Calu3 (cell line): ENCODE measurements around the gene B9D1. TPM values are rescaled to one million over a fixed set of nuclear protein-coding genes. Genes with fewer than 3 reads are reported as not detected.

Experiments
- BruUV-seq: library from RNA; stranded (reverse); fragments of 400-500 nt; replicated peaks from 2 replicates; lab custom pipeline; 2021; lab: Mats Ljungman, UMichigan
- CTCF ChIA-PET: fragments of 300-600 bp; sonication (Branson Sonifier 250); formaldehyde crosslinking; loops from one replicate; lab custom pipeline; 2022; ENCODE audit warnings: antibody characterized with exemption; lab: Charles Lee
- DNase-seq: peaks from one replicate; pipeline ENCODE4 v3.0.0; 2022
- H3K27ac Mint-ChIP-seq: one replicate; pipeline ENCODE4 v1.8.0; 2022; ENCODE audit warnings: mixed read lengths; ENCODE audit not compliant: unreplicated experiment
- H3K27me3 Mint-ChIP-seq: one replicate; pipeline ENCODE4 v1.8.0; 2022; ENCODE audit warnings: mixed read lengths; ENCODE audit not compliant: unreplicated experiment
- H3K36me3 Mint-ChIP-seq: one replicate; pipeline ENCODE4 v1.8.0; 2022; ENCODE audit warnings: mild to moderate bottlenecking, moderate library complexity, mixed read lengths; ENCODE audit not compliant: insufficient read depth, unreplicated experiment
- H3K4me1 Mint-ChIP-seq: one replicate; pipeline ENCODE4 v1.8.0; 2022; ENCODE audit warnings: mild to moderate bottlenecking, low read depth, mixed read lengths; ENCODE audit not compliant: unreplicated experiment
- H3K4me3 Mint-ChIP-seq: one replicate; pipeline ENCODE4 v1.8.0; 2022; ENCODE audit warnings: mild to moderate bottlenecking, low read depth, moderate library complexity, mixed read lengths; ENCODE audit not compliant: unreplicated experiment
- H3K9me3 Mint-ChIP-seq: one replicate; pipeline ENCODE4 v1.8.0; 2022; ENCODE audit warnings: low read depth, mixed read lengths; ENCODE audit not compliant: unreplicated experiment
- intact Hi-C: fragments of 100-400 bp; cut with micrococcal nuclease; formaldehyde crosslinking; loops from one replicate; pipeline ENCODE4 v1.10.0; 2022; ENCODE audit not compliant: unreplicated experiment
- total RNA-seq: library from RNA; stranded (reverse); gene quantifications from 2 replicates; pipeline ENCODE4 v1.2.3, GENCODE V29; 2022
- TF ChIP-seq, protein P1 (sequence below): fragments of 200-600 bp; IDR thresholded peaks from one replicate; pipeline ENCODE4 v1.8.0; 2022; ENCODE audit warnings: antibody characterized with exemption; ENCODE audit not compliant: unreplicated experiment

Gene B9D1
- total RNA-seq, 1 experiment from 2014 or later: 14.1 TPM

DNA sequence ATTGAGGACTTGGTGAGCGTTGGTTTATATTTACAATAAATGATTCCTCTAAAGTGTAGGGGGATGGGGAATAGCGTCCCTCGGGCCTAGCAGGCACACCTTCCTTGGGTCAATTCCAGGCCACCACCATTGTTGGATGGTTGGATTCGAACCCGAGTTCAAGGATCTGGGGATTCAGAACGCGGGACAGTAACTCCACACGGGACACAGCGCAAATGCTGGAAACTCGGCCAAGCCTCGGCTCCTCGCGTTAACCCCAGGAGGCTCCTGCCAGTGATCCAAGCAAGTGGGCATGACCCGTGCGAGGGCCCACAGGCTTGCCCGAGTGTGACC lies 613 bp downstream of the B9D1 start:
- H3K9me3 Mint-ChIP-seq: no peaks in the 10 kb centered on the region
- no peak for DNase-seq
- TF ChIP-seq, protein P1, sequence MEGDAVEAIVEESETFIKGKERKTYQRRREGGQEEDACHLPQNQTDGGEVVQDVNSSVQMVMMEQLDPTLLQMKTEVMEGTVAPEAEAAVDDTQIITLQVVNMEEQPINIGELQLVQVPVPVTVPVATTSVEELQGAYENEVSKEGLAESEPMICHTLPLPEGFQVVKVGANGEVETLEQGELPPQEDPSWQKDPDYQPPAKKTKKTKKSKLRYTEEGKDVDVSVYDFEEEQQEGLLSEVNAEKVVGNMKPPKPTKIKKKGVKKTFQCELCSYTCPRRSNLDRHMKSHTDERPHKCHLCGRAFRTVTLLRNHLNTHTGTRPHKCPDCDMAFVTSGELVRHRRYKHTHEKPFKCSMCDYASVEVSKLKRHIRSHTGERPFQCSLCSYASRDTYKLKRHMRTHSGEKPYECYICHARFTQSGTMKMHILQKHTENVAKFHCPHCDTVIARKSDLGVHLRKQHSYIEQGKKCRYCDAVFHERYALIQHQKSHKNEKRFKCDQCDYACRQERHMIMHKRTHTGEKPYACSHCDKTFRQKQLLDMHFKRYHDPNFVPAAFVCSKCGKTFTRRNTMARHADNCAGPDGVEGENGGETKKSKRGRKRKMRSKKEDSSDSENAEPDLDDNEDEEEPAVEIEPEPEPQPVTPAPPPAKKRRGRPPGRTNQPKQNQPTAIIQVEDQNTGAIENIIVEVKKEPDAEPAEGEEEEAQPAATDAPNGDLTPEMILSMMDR: no peak
- peaks cover 9% of the 10 kb centered on the region for H3K4me1 Mint-ChIP-seq
- H3K4me3 Mint-ChIP-seq: peak overlapping the region; percentile 70
- peaks cover 22% of the 10 kb centered on the region for H3K36me3 Mint-ChIP-seq
- H3K27me3 Mint-ChIP-seq: no peaks in the 10 kb centered on the region
- intact Hi-C loops: loop anchor here (1.0 to 10.0 kb wide), 2 partner anchors 85 to 403 kb away; no protein-coding TSS in a partner anchor
- TSS peak; percentile 54 for BruUV-seq
- CTCF ChIA-PET: interaction anchor here (1.0 to 2.0 kb wide), 3 partner anchors 16 to 287 kb away, joined by 5 to 30 read pairs (median 6); partner anchors contain the start of genes ALDH3A2 and MAPK7
- H3K27ac Mint-ChIP-seq: peak overlapping the region; percentile 60

GRCh38 chr17:19361326-19361725 lies 1.2 kb downstream of the B9D1 start:
- Mint-ChIP-seq H3K36me3 (peaks cover 24% of the 10 kb centered on the region), H3K4me1 (peaks cover 9% of the 10 kb centered on the region), H3K4me3 (peak overlapping the region; percentile 70), H3K27ac (peak overlapping the region; percentile 60), H3K27me3 (no peaks in the 10 kb centered on the region), H3K9me3 (no peaks in the 10 kb centered on the region)
- TF ChIP-seq, protein P1: no peak
- BruUV-seq: no TSS peak
- no peak for DNase-seq
- intact Hi-C loops: loop anchor here (10.0 kb wide), 1 partner anchor 403 kb away; no protein-coding TSS in a partner anchor
- CTCF ChIA-PET: no interaction called here

GRCh38 chr17:19360772-19361171 lies 1.8 kb downstream of the B9D1 start:
- intact Hi-C loops: loop anchor here (10.0 kb wide), 1 partner anchor 404 kb away; no protein-coding TSS in a partner anchor
- Mint-ChIP-seq H3K36me3 (peaks cover 24% of the 10 kb centered on the region), H3K27me3 (no peaks in the 10 kb centered on the region), H3K27ac (no peak overlapping the region), H3K9me3 (no peaks in the 10 kb centered on the region), H3K4me3 (peak overlapping the region; percentile 70), H3K4me1 (peaks cover 9% of the 10 kb centered on the region)
- TF ChIP-seq, protein P1: no peak
- DNase-seq: no peak
- CTCF ChIA-PET: no interaction called here
- no TSS peak for BruUV-seq

GRCh38 chr17:19359856-19360255 lies 2.7 kb downstream of the B9D1 start:
- TF ChIP-seq, protein P1: no peak
- Mint-ChIP-seq H3K4me3 (no peak overlapping the region), H3K27me3 (no peaks in the 10 kb centered on the region), H3K36me3 (peaks cover 24% of the 10 kb centered on the region), H3K4me1 (peaks cover 9% of the 10 kb centered on the region), H3K9me3 (no peaks in the 10 kb centered on the region), H3K27ac (no peak overlapping the region)
- BruUV-seq: no TSS peak
- CTCF ChIA-PET: interaction anchor here (0.6 kb wide), 1 partner anchor 28 kb away, joined by 3 read pairs; no protein-coding TSS in a partner anchor
- DNase-seq: no peak
- intact Hi-C loops: loop anchor here (10.0 kb wide), 1 partner anchor 405 kb away; no protein-coding TSS in a partner anchor
